Endothelial cell of umbilical vein (primary cell): Measurements from ENCODE around the gene KLHL36. TPM values are rescaled to one million over a fixed set of nuclear protein-coding genes. Genes with fewer than 3 reads are reported as not detected.

Source experiments
- BruUV-seq: library from RNA; stranded (reverse); fragments of 400-500 nt; replicated peaks from 2 replicates; lab custom pipeline; 2021; lab: Mats Ljungman, UMichigan
- CTCF ChIA-PET: fragments of 300-600, 350-600 bp; sonication (Branson Sonifier 250); formaldehyde crosslinking; loops from one replicate; lab custom pipeline; 2021; ENCODE audit warnings: antibody characterized with exemption, inconsistent platforms; lab: Charles Lee
- POLR2A ChIA-PET: fragments of 300-600, 350-600 bp; sonication (Branson Sonifier 250); formaldehyde crosslinking; loops from one replicate; lab custom pipeline; 2021; ENCODE audit warnings: antibody characterized with exemption, inconsistent platforms; lab: Charles Lee
- DNase-seq: peaks from one replicate; pipeline ENCODE4 v3.0.0-alpha.2; 2011; ENCODE audit warnings: low read depth, low spot score
- FAIRE-seq: peaks from 2 replicates; lab custom pipeline; 2011; peaks lifted over from hg19 to GRCh38; lab: Jason Lieb, UNC
- H2AFZ ChIP-seq: 2 replicates; pipeline ENCODE4 v1.6.0; 2012; ENCODE audit warnings: low read depth, low read length, control low read depth, inconsistent platforms
- H3K27ac ChIP-seq: 2 replicates; pipeline ENCODE4 v1.5.1; 2011; ENCODE audit warnings: low read depth, mild to moderate bottlenecking, control low read depth, low read length, moderate library complexity; ENCODE audit not compliant: insufficient read depth
- H3K27me3 ChIP-seq, 2 experiments: 2 replicates each; pipeline versions ENCODE4 v1.6.0 to v1.6.1; 2011; ENCODE audit warnings: low read length in 2 of 2, mixed read lengths in 1 of 2; ENCODE audit not compliant: control insufficient read depth in 2 of 2, insufficient read depth in 2 of 2
- H3K36me3 ChIP-seq, 2 experiments: 2 replicates in 1 of 2; 3 replicates in 1 of 2; pipeline ENCODE4 v1.5.1; 2011; ENCODE audit warnings: low read length in 2 of 2, mild to moderate bottlenecking in 1 of 2, moderate library complexity in 1 of 2; ENCODE audit not compliant: control insufficient read depth in 2 of 2, insufficient read depth in 2 of 2; ENCODE audit errors: extremely low read depth in 1 of 2
- H3K4me1 ChIP-seq: 3 replicates; pipeline ENCODE4 v1.5.1; 2011; ENCODE audit warnings: mild to moderate bottlenecking, low read length; ENCODE audit not compliant: control insufficient read depth, insufficient read depth; ENCODE audit errors: extremely low read depth
- H3K4me2 ChIP-seq: 2 replicates; pipeline ENCODE4 v1.6.1; 2011; ENCODE audit warnings: low read length, control low read depth, mixed read lengths; ENCODE audit not compliant: insufficient read depth
- H3K4me3 ChIP-seq, 3 experiments: fragments of 200-600 bp in 1 of 3; sonication (generic), shearing (Covaris generic) in 1 of 3; replicated peaks in 1 of 3; 2 replicates each; pipeline ENCODE4 v1.5.1; 2011 to 2016; ENCODE audit warnings: control low read depth in 3 of 3, low read length in 3 of 3, mild to moderate bottlenecking in 2 of 3, inconsistent platforms in 1 of 3, low read depth in 1 of 3, moderate library complexity in 1 of 3; ENCODE audit not compliant: insufficient read depth in 1 of 3
- H3K79me2 ChIP-seq: 2 replicates; pipeline ENCODE4 v1.6.0; 2012; ENCODE audit warnings: low read length, inconsistent platforms; ENCODE audit not compliant: control insufficient read depth, insufficient read depth
- H3K9ac ChIP-seq: replicated peaks from 2 replicates; pipeline ENCODE3; 2011; ENCODE audit warnings: low read length, control low read depth; ENCODE audit not compliant: insufficient read depth; ENCODE audit errors: extremely low read depth
- H3K9me1 ChIP-seq: replicated peaks from 3 replicates; pipeline ENCODE4 v1.6.0; 2011; ENCODE audit warnings: mild to moderate bottlenecking, low read length; ENCODE audit not compliant: control insufficient read depth, insufficient read depth; ENCODE audit errors: extremely low read depth
- H3K9me3 ChIP-seq: replicated peaks from 2 replicates; pipeline ENCODE4 v1.5.1; 2012; ENCODE audit warnings: low read length, inconsistent platforms; ENCODE audit not compliant: control insufficient read depth, insufficient read depth
- H4K20me1 ChIP-seq: replicated peaks from 2 replicates; pipeline ENCODE3; 2011; ENCODE audit warnings: mild to moderate bottlenecking, low read length; ENCODE audit not compliant: control insufficient read depth, insufficient read depth; ENCODE audit errors: extremely low read depth
- EZH2 ChIP-seq: IDR thresholded peaks from 2 replicates; pipeline ENCODE4 v1.6.1; 2012; ENCODE audit warnings: borderline replicate concordance, low read depth, mild to moderate bottlenecking, moderate library complexity, low read length, inconsistent platforms; ENCODE audit not compliant: severe bottlenecking
- GATA2 ChIP-seq: IDR thresholded peaks from 2 replicates; pipeline ENCODE4 v1.7.0; 2011; ENCODE audit warnings: low read depth, mild to moderate bottlenecking, moderate library complexity, mixed read lengths, low read length; ENCODE audit not compliant: insufficient read length, insufficient read depth
- MYC ChIP-seq: IDR thresholded peaks from one replicate; pipeline ENCODE4 v1.6.1; 2011; ENCODE audit warnings: mild to moderate bottlenecking, low read depth, low read length
- POLR2AphosphoS5 ChIP-seq: IDR thresholded peaks from 2 replicates; pipeline ENCODE4 v1.6.1; 2012; ENCODE audit warnings: low read depth, mild to moderate bottlenecking, control low read depth, low read length, moderate library complexity; ENCODE audit not compliant: insufficient read depth
- dilution Hi-C: fragments of 300-500 bp; cut with MboI; formaldehyde crosslinking; loops from one replicate; pipeline ENCODE4 v1.15.0; 2019; ENCODE audit warnings: low sequenced_read_pairs; ENCODE audit not compliant: extremely low pct_ligation_motif_present
- intact Hi-C: fragments of 100-400 bp; cut with micrococcal nuclease; formaldehyde crosslinking; loops from one replicate; pipeline ENCODE4 v1.10.0; 2022
- polyA plus RNA-seq, 4 experiments: library from polyadenylated mRNA; depleted of rRNA in 3 of 4; stranded (reverse) in 3 of 4; unstranded in 1 of 4; fragments of >200 nt; gene quantifications; 2 replicates each; pipeline versions ENCODE4 v1.2.1 to v1.2.3, GENCODE V29; 2011 to 2012; ENCODE audit warnings: missing spikeins in 1 of 4
- total RNA-seq: library from RNA; stranded (reverse); gene quantifications from 2 replicates; pipeline ENCODE4 v1.2.3, GENCODE V29; 2021
- TF ChIP-seq, protein P1 (sequence below), 2 donors: IDR thresholded peaks; 1 replicate in 1 of 2; 2 replicates in 1 of 2; pipeline ENCODE4 v1.5.1; 2011; ENCODE audit warnings: low read length in 2 of 2, mild to moderate bottlenecking in 2 of 2, moderate library complexity in 2 of 2, control low read depth in 1 of 2, inconsistent platforms in 1 of 2, low read depth in 1 of 2; ENCODE audit not compliant: insufficient read depth in 1 of 2; ENCODE audit errors: extremely low read depth in 1 of 2

The KLHL36 gene
- total and polyA plus RNA-seq, 2 donors (not counting 3 experiments of a cell fraction or from before 2014, with no cell fraction given) = 31.3 to 38.8 TPM

DNA sequence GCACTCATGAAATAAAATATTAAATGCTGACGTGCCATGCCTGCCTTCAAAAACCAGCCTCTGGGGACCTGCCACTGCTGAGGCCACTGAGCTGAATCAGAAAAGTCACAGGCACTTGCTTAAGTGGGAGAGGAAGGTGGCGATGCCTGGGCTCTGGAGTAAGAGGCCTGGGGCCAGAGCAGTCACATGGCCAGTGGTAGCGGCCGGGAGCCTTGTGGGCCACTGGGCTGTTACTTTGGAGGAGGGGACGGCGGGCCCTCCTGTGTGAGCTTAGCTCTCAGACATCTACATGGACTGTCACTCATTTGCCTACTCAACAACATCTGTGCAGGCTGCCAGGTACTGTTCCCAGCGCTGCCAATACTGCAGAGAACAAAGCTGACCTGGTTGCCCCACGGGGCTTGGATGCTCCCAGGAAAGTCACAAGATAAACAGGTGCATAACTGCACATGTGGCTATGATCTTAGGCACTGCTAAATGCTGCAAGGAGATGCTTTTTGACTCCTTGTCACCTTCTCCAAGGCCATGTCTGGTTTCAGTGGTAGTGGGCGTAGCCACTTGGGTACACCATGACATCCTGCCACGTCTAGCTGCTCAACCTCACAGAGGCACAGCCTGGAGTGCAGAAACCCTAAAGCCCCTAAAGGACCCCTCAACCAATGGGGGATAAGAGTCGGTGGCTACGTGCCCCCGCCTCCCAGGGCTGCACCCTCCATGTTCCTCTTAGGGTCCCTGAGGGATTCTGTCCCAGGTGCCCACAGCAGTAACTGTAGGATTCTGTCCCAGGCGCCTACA, 42.0 kb upstream of the KLHL36 start:
- FAIRE-seq (no peak), DNase-seq (no peak)
- H4K20me1 ChIP-seq = no peaks in the 10 kb centered on the region
- no TSS peak for BruUV-seq
- no peak overlapping the region for H3K27ac ChIP-seq
- no peak overlapping the region for H3K4me2 ChIP-seq
- H3K4me1 ChIP-seq = peaks cover 27% of the 10 kb centered on the region
- intact Hi-C loops = no loop called here
- peaks cover 71% of the 10 kb centered on the region for H3K79me2 ChIP-seq
- peaks cover 0 to 3% of the 10 kb centered on the region in 2 experiments for H3K36me3 ChIP-seq
- TF ChIP-seq EZH2 = no peak
- no peak for TF ChIP-seq GATA2
- no peak for TF ChIP-seq MYC
- no peak overlapping the region for H3K9ac ChIP-seq
- no peak overlapping the region for H3K4me3 ChIP-seq
- ChIA-PET POLR2A (no interaction called here), CTCF (no interaction called here)
- no peaks in the 10 kb centered on the region for H3K27me3 ChIP-seq
- no peaks in the 10 kb centered on the region for H3K9me1 ChIP-seq
- no peak overlapping the region for H2AFZ ChIP-seq
- dilution Hi-C loops = loop anchor here (25.0 kb wide), 1 partner anchor 94 kb away; the partner anchor contains the start of gene MEAK7
- no peaks in the 10 kb centered on the region for H3K9me3 ChIP-seq

DNA sequence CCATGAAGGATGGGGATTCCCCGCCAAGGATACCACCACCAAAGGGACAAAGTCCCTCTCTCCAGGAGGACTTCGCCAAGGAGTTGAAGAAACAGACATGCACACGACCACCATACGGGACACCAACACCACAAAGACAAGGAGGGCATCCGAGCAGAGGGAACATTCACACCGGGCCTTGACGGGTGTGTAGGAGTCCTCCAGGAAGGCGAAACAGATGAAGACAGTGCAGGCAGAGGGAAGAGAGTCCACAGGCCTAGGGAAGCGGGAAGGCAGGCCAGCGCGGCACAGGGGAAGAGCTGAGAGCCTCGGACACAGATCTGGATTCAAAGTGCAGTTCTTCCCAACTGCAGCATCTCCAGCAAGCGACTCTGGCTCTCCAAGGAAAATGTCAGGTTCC, 41.2 kb upstream of the KLHL36 start:
- FAIRE-seq = no peak

More for the DNA sequence above, 41.2 kb upstream of the KLHL36 start:
- no peaks in the 10 kb centered on the region for H3K9me1 ChIP-seq
- POLR2A ChIA-PET = no interaction called here
- no peak overlapping the region for H3K9ac ChIP-seq
- intact Hi-C loops (no loop called here), dilution Hi-C loops (loop anchor here (25.0 kb wide), 1 partner anchor 95 kb away; the partner anchor contains the start of gene MEAK7)
- H2AFZ ChIP-seq = no peak overlapping the region
- TF ChIP-seq GATA2 (no peak), POLR2AphosphoS5 (no peak)
- TF ChIP-seq, protein P1, sequence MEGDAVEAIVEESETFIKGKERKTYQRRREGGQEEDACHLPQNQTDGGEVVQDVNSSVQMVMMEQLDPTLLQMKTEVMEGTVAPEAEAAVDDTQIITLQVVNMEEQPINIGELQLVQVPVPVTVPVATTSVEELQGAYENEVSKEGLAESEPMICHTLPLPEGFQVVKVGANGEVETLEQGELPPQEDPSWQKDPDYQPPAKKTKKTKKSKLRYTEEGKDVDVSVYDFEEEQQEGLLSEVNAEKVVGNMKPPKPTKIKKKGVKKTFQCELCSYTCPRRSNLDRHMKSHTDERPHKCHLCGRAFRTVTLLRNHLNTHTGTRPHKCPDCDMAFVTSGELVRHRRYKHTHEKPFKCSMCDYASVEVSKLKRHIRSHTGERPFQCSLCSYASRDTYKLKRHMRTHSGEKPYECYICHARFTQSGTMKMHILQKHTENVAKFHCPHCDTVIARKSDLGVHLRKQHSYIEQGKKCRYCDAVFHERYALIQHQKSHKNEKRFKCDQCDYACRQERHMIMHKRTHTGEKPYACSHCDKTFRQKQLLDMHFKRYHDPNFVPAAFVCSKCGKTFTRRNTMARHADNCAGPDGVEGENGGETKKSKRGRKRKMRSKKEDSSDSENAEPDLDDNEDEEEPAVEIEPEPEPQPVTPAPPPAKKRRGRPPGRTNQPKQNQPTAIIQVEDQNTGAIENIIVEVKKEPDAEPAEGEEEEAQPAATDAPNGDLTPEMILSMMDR (IDR thresholded peaks at IDR 0.05; ENCODE audit: extremely low read depth in 1 of 2, insufficient read depth in 1 of 2, low read depth in 1 of 2, low read length in 2 of 2) = no peak
- H3K79me2 ChIP-seq = peaks cover 74% of the 10 kb centered on the region
- H3K27ac ChIP-seq = no peak overlapping the region
- H3K4me2 ChIP-seq = no peak overlapping the region
- CTCF ChIA-PET = interaction anchor here (1.3 kb wide), 1 partner anchor 96 kb away, joined by 3 read pairs; no protein-coding TSS in a partner anchor
- no peaks in the 10 kb centered on the region for H3K27me3 ChIP-seq
- H3K36me3 ChIP-seq = peaks cover 0 to 3% of the 10 kb centered on the region in 2 experiments
- no peak for DNase-seq
- BruUV-seq = no TSS peak
- H3K4me1 ChIP-seq = peaks cover 19% of the 10 kb centered on the region
- no peaks in the 10 kb centered on the region for H3K9me3 ChIP-seq
- H4K20me1 ChIP-seq = no peaks in the 10 kb centered on the region
- H3K4me3 ChIP-seq = no peak overlapping the region
